GM12878 (cell line): Measurements from ENCODE around the gene SOX4. TPM values are rescaled to one million over a fixed set of nuclear protein-coding genes. Genes with fewer than 3 reads are reported as not detected.

Source experiments
- BCLAF1 ChIP-seq: fragments of 450-650 bp; IDR thresholded peaks from 2 replicates; pipeline ENCODE4 v1.6.1; 2017; ENCODE audit warnings: antibody characterized with exemption, mild to moderate bottlenecking, moderate library complexity
- CBFB ChIP-seq: IDR thresholded peaks from 2 replicates; pipeline ENCODE4 v1.6.1; 2016; ENCODE audit warnings: antibody characterized with exemption, low read depth
- IRF3 ChIP-seq: fragments of 450-650 bp; IDR thresholded peaks from 2 replicates; pipeline ENCODE4 v1.6.1; 2014; ENCODE audit warnings: mild to moderate bottlenecking
- JUND ChIP-seq: IDR thresholded peaks from 2 replicates; pipeline ENCODE4 v1.6.1; 2012; ENCODE audit warnings: low read depth, mild to moderate bottlenecking, low read length, improper control_type of control experiment, moderate library complexity
- LARP7 ChIP-seq: fragments of 450-650 bp; IDR thresholded peaks from 2 replicates; pipeline ENCODE4 v1.6.1; 2017; ENCODE audit warnings: mild to moderate bottlenecking
- MTA3 ChIP-seq: IDR thresholded peaks from 2 replicates; pipeline ENCODE4 v1.6.1; 2012; ENCODE audit warnings: low read length, inconsistent platforms, borderline replicate concordance
- NR2F1 ChIP-seq: fragments of 450-650 bp; conservative IDR thresholded peaks from 2 replicates; pipeline ENCODE4 v1.6.1; 2017; ENCODE audit warnings: mild to moderate bottlenecking
- PAX5 ChIP-seq: IDR thresholded peaks from 2 replicates; pipeline ENCODE4 v1.6.1; 2011; ENCODE audit warnings: low read depth, low read length, borderline replicate concordance
- POU2F2 ChIP-seq: IDR thresholded peaks from 3 replicates; pipeline ENCODE4 v1.6.1; 2011; ENCODE audit warnings: low read depth, mild to moderate bottlenecking, low read length, borderline replicate concordance
- RELA ChIP-seq: fragments of 450-650 bp; IDR thresholded peaks from 2 replicates; pipeline ENCODE4 v1.8.0; 2014; ENCODE audit warnings: borderline replicate concordance; ENCODE audit not compliant: partially characterized antibody
- RFX5 ChIP-seq: IDR thresholded peaks from 2 replicates; pipeline ENCODE4 v1.6.1; 2011; ENCODE audit warnings: low read depth, low read length, improper control_type of control experiment
- SPI1 ChIP-seq: IDR thresholded peaks from 2 replicates; pipeline ENCODE4 v1.6.1; 2011; ENCODE audit warnings: low read depth, mild to moderate bottlenecking, low read length, moderate library complexity, borderline replicate concordance; ENCODE audit not compliant: insufficient read depth
- TBL1XR1 ChIP-seq: IDR thresholded peaks from 2 replicates; pipeline ENCODE4 v1.6.1; 2012; ENCODE audit warnings: low read depth, low read length, improper control_type of control experiment
- ZBED1 ChIP-seq: IDR thresholded peaks from 2 replicates; pipeline ENCODE4 v1.6.1; 2016; ENCODE audit warnings: borderline replicate concordance
- polyA plus RNA-seq, 11 experiments: library from polyadenylated mRNA; depleted of rRNA in 4 of 11; unstranded in 6 of 11; stranded (reverse) in 5 of 11; fragments of >200 nt; fragmentation: Nextera tagmentation in 4 of 11; fragmentation: Illumina TruSeq in 1 of 11; extraction: Ambion mirVana in 4 of 11; extraction: Trizol in 1 of 11; gene quantifications; 1 replicate in 1 of 11; 2 replicates in 10 of 11; pipeline versions ENCODE4 v1.2.1 to v1.2.3, GENCODE V29; 2011 to 2016; ENCODE audit warnings: inconsistent platforms in 2 of 11, missing spikeins in 2 of 11, low read depth in 1 of 11
- total RNA-seq, 4 experiments: library from RNA; depleted of rRNA in 3 of 4; stranded (reverse); fragments of >200 nt in 3 of 4; fragmentation: Illumina TruSeq in 1 of 4; extraction: Trizol in 1 of 4; gene quantifications; 2 replicates each; pipeline versions ENCODE4 v1.2.1 to v1.2.3, GENCODE V29; 2013 to 2021
- TF ChIP-seq, protein P1 (sequence below): fragments of 450-650 bp; IDR thresholded peaks from 2 replicates; pipeline ENCODE4 v1.6.1; 2016; ENCODE audit warnings: mild to moderate bottlenecking
- TF ChIP-seq, protein P2 (sequence below): fragments of 450-650 bp; IDR thresholded peaks from 2 replicates; pipeline ENCODE4 v1.6.1; 2017; ENCODE audit warnings: low read depth, mild to moderate bottlenecking, moderate library complexity
- TF ChIP-seq, protein P3 (sequence below): fragments of 450-650 bp; IDR thresholded peaks from 2 replicates; pipeline ENCODE4 v1.6.1; 2017; ENCODE audit warnings: mild to moderate bottlenecking, moderate library complexity

The SOX4 gene
- total and polyA plus RNA-seq, 10 of the 15 experiments (the other 5 are each of a cell fraction or from before 2014, with no cell fraction given) = 16.8 to 119 (median 26.5) TPM

DNA sequence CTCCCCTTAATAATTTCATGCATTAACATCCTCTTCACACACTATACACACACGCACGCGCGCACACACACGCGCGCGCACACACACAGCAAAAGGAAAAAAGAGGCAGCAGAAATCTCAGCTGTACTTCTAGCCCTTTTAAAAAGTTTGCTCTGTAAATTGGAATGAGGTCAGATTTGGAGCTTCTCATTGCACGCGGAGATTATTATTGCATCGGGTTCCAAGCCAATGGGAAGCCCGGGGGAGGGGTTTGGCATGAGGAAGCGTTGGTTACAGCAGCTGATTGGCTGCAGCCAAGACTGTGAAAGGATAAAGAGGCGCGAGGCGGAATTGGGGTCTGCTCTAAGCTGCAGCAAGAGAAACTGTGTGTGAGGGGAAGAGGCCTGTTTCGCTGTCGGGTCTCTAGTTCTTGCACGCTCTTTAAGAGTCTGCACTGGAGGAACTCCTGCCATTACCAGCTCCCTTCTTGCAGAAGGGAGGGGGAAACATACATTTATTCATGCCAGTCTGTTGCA, at the start of gene SOX4 (continued):
- TF ChIP-seq BCLAF1 (no peak), IRF3 (peak; percentile 27; the same call in 1 of the 2 replicates), TBL1XR1 (no peak), ZBED1 (0 out of 2 replicates have a peak, but pooled peaks have one; percentile 46), CBFB (peak; percentile 80; the same call in 1 of the 2 replicates), POU2F2 (peak; percentile 95), MTA3 (no peak), SPI1 (0 out of 2 replicates have a peak, but pooled peaks have one; percentile 21), RFX5 (peak; percentile 91), PAX5 (0 out of 2 replicates have a peak, but pooled peaks have one; percentile 17), JUND (no peak), LARP7 (no peak), NR2F1 (no peak), RELA (no peak)
- TF ChIP-seq, protein P1, sequence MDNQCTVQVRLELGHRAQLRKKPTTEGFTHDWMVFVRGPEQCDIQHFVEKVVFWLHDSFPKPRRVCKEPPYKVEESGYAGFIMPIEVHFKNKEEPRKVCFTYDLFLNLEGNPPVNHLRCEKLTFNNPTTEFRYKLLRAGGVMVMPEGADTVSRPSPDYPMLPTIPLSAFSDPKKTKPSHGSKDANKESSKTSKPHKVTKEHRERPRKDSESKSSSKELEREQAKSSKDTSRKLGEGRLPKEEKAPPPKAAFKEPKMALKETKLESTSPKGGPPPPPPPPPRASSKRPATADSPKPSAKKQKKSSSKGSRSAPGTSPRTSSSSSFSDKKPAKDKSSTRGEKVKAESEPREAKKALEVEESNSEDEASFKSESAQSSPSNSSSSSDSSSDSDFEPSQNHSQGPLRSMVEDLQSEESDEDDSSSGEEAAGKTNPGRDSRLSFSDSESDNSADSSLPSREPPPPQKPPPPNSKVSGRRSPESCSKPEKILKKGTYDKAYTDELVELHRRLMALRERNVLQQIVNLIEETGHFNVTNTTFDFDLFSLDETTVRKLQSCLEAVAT = 0 out of 2 replicates have a peak, but pooled peaks have one; percentile 66
- TF ChIP-seq, protein P2, sequence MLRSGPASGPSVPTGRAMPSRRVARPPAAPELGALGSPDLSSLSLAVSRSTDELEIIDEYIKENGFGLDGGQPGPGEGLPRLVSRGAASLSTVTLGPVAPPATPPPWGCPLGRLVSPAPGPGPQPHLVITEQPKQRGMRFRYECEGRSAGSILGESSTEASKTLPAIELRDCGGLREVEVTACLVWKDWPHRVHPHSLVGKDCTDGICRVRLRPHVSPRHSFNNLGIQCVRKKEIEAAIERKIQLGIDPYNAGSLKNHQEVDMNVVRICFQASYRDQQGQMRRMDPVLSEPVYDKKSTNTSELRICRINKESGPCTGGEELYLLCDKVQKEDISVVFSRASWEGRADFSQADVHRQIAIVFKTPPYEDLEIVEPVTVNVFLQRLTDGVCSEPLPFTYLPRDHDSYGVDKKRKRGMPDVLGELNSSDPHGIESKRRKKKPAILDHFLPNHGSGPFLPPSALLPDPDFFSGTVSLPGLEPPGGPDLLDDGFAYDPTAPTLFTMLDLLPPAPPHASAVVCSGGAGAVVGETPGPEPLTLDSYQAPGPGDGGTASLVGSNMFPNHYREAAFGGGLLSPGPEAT = peak; percentile 41; the same call in 1 of the 2 replicates
- TF ChIP-seq, protein P3, sequence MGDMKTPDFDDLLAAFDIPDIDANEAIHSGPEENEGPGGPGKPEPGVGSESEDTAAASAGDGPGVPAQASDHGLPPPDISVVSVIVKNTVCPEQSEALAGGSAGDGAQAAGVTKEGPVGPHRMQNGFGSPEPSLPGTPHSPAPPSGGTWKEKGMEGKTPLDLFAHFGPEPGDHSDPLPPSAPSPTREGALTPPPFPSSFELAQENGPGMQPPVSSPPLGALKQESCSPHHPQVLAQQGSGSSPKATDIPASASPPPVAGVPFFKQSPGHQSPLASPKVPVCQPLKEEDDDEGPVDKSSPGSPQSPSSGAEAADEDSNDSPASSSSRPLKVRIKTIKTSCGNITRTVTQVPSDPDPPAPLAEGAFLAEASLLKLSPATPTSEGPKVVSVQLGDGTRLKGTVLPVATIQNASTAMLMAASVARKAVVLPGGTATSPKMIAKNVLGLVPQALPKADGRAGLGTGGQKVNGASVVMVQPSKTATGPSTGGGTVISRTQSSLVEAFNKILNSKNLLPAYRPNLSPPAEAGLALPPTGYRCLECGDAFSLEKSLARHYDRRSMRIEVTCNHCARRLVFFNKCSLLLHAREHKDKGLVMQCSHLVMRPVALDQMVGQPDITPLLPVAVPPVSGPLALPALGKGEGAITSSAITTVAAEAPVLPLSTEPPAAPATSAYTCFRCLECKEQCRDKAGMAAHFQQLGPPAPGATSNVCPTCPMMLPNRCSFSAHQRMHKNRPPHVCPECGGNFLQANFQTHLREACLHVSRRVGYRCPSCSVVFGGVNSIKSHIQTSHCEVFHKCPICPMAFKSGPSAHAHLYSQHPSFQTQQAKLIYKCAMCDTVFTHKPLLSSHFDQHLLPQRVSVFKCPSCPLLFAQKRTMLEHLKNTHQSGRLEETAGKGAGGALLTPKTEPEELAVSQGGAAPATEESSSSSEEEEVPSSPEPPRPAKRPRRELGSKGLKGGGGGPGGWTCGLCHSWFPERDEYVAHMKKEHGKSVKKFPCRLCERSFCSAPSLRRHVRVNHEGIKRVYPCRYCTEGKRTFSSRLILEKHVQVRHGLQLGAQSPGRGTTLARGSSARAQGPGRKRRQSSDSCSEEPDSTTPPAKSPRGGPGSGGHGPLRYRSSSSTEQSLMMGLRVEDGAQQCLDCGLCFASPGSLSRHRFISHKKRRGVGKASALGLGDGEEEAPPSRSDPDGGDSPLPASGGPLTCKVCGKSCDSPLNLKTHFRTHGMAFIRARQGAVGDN = peak; percentile 26; the same call in 1 of the 2 replicates
